ENCODE measurements around the gene SLF2. TPM values are rescaled to one million over a fixed set of nuclear protein-coding genes. Genes with fewer than 3 reads are reported as not detected.

Gene SLF2
- total and polyA plus RNA-seq, 2 of the 8 experiments (the other 6 are each of a cell fraction or from before 2014, with no cell fraction given), result 5.5 to 20.9 TPM

DNA sequence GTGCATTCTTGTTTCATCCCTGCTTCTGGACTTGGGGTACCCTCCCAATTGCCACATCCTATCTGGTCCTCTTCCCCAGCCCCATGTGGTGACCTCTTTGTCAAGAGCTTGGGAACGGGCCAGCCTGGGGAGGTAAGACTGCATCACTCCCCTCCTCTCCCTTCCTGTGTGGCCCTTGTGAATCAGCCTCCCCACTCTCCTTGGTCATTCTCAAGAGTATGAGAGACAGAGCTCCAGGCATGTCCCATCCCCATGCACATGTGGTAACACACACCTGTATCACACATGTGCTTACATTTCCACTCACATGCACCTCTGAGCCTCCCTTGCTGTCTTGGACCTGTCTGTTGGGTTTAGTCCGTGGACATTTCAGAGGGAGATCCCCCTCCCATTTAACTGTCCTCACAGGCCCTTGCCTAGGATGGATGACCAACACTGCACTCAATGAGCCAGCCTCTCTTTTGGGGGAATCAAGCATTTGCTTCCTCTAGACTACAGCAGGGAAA, 72.0 kb downstream of the SLF2 start:
- Histone ChIP-seq H2BK120ac (replicated peaks; ENCODE audit: low read depth, low read length) (no peak overlapping the region), H4K91ac (replicated peaks; ENCODE audit: insufficient read length, low read length) (no peak overlapping the region), H2BK5ac (ENCODE audit: low read depth, low read length) (no peak overlapping the region), H2BK15ac (ENCODE audit: low read length) (no peak overlapping the region), H4K20me1 (replicated peaks in 1 of 2; ENCODE audit: control insufficient read depth in 1 of 2, insufficient read depth in 2 of 2, low read length in 2 of 2) (peaks cover 0 to 13% of the 10 kb centered on the region in 2 experiments), H4K5ac (ENCODE audit: insufficient read length, low read depth, low read length) (no peak overlapping the region), H2BK20ac (ENCODE audit: low read length) (no peak overlapping the region), H3K23me2 (ENCODE audit: low read depth, low read length) (peaks cover 9% of the 10 kb centered on the region; the same call in 1 of the 2 replicates), H3K4me1 (replicated peaks in 1 of 4; ENCODE audit: control insufficient read depth in 3 of 4, insufficient read depth in 4 of 4, low read length in 3 of 4) (peaks cover 0 to 12% (median 5%) of the 10 kb centered on the region in 4 experiments; a peak in 4 of 7 replicates), H3K4me2 (ENCODE audit: insufficient read depth in 1 of 2, low read depth in 2 of 2, low read length in 2 of 2) (no peak overlapping the region), H3K27ac (ENCODE audit: low read depth, low read length) (no peak overlapping the region), H2AFZ (ENCODE audit: low read length) (no peak overlapping the region), H4K8ac (ENCODE audit: extremely low read depth, insufficient read depth, low read length) (no peak overlapping the region), H3K4me3 (ENCODE audit: extremely low read depth in 1 of 4, insufficient read depth in 2 of 4, low read depth in 3 of 4, low read length in 4 of 4) (no peak overlapping the region), H3K4ac (replicated peaks; ENCODE audit: insufficient read length, low read depth, low read length) (no peak overlapping the region), H3K79me2 (ENCODE audit: control insufficient read depth in 1 of 2, insufficient read depth in 2 of 2, low read length in 2 of 2) (peaks cover 17 to 33% of the 10 kb centered on the region in 2 experiments), H3K27me3 (replicated peaks in 1 of 4; ENCODE audit: control insufficient read depth in 3 of 4, extremely low read depth in 1 of 4, insufficient read depth in 3 of 4, low read length in 3 of 4) (no peaks in the 10 kb centered on the region), H3K36me3 (ENCODE audit: control insufficient read depth in 2 of 4, insufficient read depth in 4 of 4, low read length in 3 of 4) (peaks cover 5 to 28% (median 14%) of the 10 kb centered on the region in 4 experiments), H3K23ac (ENCODE audit: insufficient read length) (no peak overlapping the region), H3K9me3 (ENCODE audit: insufficient read depth in 2 of 2, low read depth in 1 of 2, low read length in 1 of 2) (no peaks in the 10 kb centered on the region), H3K18ac (ENCODE audit: extremely low read depth, low read length) (no peak overlapping the region), H3K14ac (ENCODE audit: insufficient read length) (no peak overlapping the region), H3K79me1 (ENCODE audit: low read depth, low read length) (peaks cover 15% of the 10 kb centered on the region), H2BK12ac (ENCODE audit: low read depth, low read length) (no peak overlapping the region), H3K9ac (replicated peaks in 1 of 4; ENCODE audit: extremely low read depth in 1 of 4, low read depth in 3 of 4, low read length in 3 of 4) (no peak overlapping the region), H3K56ac (replicated peaks; ENCODE audit: insufficient read length, low read depth, low read length) (no peak overlapping the region), H2AK5ac (ENCODE audit: low read depth, low read length) (no peak overlapping the region)
- WGBS, 2 experiments (ENCODE audit: extremely low coverage in 1 of 2, insufficient coverage in 1 of 2, insufficient read length in 1 of 2, insufficient replicate concordance in 2 of 2, low coverage in 1 of 2, low lambda C conversion rate in 2 of 2, missing lambda C conversion rate in 1 of 2), result 85% methylated on average over 2 of the region's 2 CpGs; no CpG with 5 or more reads in 1 of the 2 experiments
- DNase-seq (ENCODE audit: low read depth in 1 of 2, low spot score in 2 of 2) (no peak), FAIRE-seq (no peak)
- CTCF ChIA-PET (ENCODE audit: partially characterized antibody), result interaction anchor here (0.7 to 26.8 kb wide), 8 partner anchors 9 to 230 kb away, joined by 3 to 464 read pairs (median 7); no protein-coding TSS in a partner anchor
- POLR2A ChIA-PET (ENCODE audit: partially characterized antibody), result interaction anchor here (0.6 to 1.7 kb wide), 6 partner anchors 8 to 29 kb away, joined by 3 to 7 read pairs (median 3); partner anchors contain the start of gene SEMA4G
- TF ChIP-seq RXRA (IDR thresholded peaks at IDR 0.05; ENCODE audit: insufficient read depth, low read depth, low read length) (no peak), SP4 (IDR thresholded peaks at IDR 0.05; ENCODE audit: low read length) (no peak), EZH2 (IDR thresholded peaks at IDR 0.05; ENCODE audit: low read depth, low read length, severe bottlenecking) (no peak), YY1 (IDR thresholded peaks at IDR 0.05; ENCODE audit: low read depth, low read length) (no peak), SP2 (IDR thresholded peaks at IDR 0.05; ENCODE audit: low read length) (no peak), TEAD4 (IDR thresholded peaks at IDR 0.05; ENCODE audit: low read depth, low read length) (no peak), RNF2 (IDR thresholded peaks at IDR 0.05; ENCODE audit: borderline replicate concordance, low read depth, low read length, missing control alignments, poor library complexity, severe bottlenecking) (no peak), FOSL1 (IDR thresholded peaks at IDR 0.05; ENCODE audit: insufficient read depth, low read depth, low read length) (no peak), RBBP5 (IDR thresholded peaks at IDR 0.05; ENCODE audit: borderline replicate concordance, low read depth, low read length) (no peak), KDM1A (IDR thresholded peaks at IDR 0.05; ENCODE audit: borderline replicate concordance, low read length) (no peak), ASH2L (IDR thresholded peaks at IDR 0.05; ENCODE audit: low read length) (no peak)
- TF ChIP-seq, protein P1, sequence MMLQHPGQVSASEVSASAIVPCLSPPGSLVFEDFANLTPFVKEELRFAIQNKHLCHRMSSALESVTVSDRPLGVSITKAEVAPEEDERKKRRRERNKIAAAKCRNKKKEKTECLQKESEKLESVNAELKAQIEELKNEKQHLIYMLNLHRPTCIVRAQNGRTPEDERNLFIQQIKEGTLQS (IDR thresholded peaks at IDR 0.05; ENCODE audit: insufficient read depth, low read depth, low read length), result no peak
